ENCODE measurements around the gene DHFR.
"Not testable (repeated sequence)": the region's sequence is repeated elsewhere in the genome, so short reads cannot be mapped to it uniquely, and the experiment has no call there.

The DHFR gene

GRCh38 chr5:80588858-80589540 is 65.8 kb downstream of the DHFR start:
- H3K9ac ChIP-seq (ENCODE audit: insufficient read length, low read depth) = no peak overlapping the region
- no peak for TF ChIP-seq YY1 (IDR thresholded peaks at IDR 0.05; ENCODE audit: insufficient read depth, insufficient read length)
- no peak for TF ChIP-seq ZNF274 (IDR thresholded peaks at IDR 0.05; ENCODE audit: low read depth, low read length)
- no peak for TF ChIP-seq SUZ12 (IDR thresholded peaks at IDR 0.05; ENCODE audit: extremely low read depth, insufficient read depth, insufficient read length)
- H3K9me3 ChIP-seq (ENCODE audit: insufficient read depth, low read length) = no peaks in the 10 kb centered on the region
- H3K36me3 ChIP-seq (ENCODE audit: insufficient read depth, insufficient read length, low read length) = no peaks in the 10 kb centered on the region
- H3K4me3 ChIP-seq (ENCODE audit: insufficient read length, low read depth) = no peak overlapping the region
- H3K4me1 ChIP-seq (ENCODE audit: insufficient read depth, insufficient read length) = no peaks in the 10 kb centered on the region
- DNase-seq (ENCODE audit: low read depth, low spot score) = no peak
- H3K27me3 ChIP-seq (ENCODE audit: insufficient read depth, insufficient read length) = no peaks in the 10 kb centered on the region

- no peaks in the 10 kb centered on the region for H3K4me1 ChIP-seq (ENCODE audit: insufficient read depth, insufficient read length)
- no peak overlapping the region for H3K9ac ChIP-seq (ENCODE audit: insufficient read length, low read depth)
- no peak overlapping the region for H3K4me3 ChIP-seq (ENCODE audit: insufficient read length, low read depth)
- no peaks in the 10 kb centered on the region for H3K27me3 ChIP-seq (ENCODE audit: insufficient read depth, insufficient read length)
- TF ChIP-seq ZNF274 (IDR thresholded peaks at IDR 0.05; ENCODE audit: low read depth, low read length) = no peak
- TF ChIP-seq SUZ12 (IDR thresholded peaks at IDR 0.05; ENCODE audit: extremely low read depth, insufficient read depth, insufficient read length) = no peak
- no peak for TF ChIP-seq YY1 (IDR thresholded peaks at IDR 0.05; ENCODE audit: insufficient read depth, insufficient read length)
- DNase-seq (ENCODE audit: low read depth, low spot score) = no peak
- H3K36me3 ChIP-seq (ENCODE audit: insufficient read depth, insufficient read length, low read length) = no peaks in the 10 kb centered on the region
- no peaks in the 10 kb centered on the region for H3K9me3 ChIP-seq (ENCODE audit: insufficient read depth, low read length)
These were observed 70.0 kb downstream of the DHFR start for GRCh38 chr5:80584770-80585169.

- DNase-seq (ENCODE audit: low read depth, low spot score); H3K4me1 ChIP-seq (ENCODE audit: insufficient read depth, insufficient read length); H3K9me3 ChIP-seq (ENCODE audit: insufficient read depth, low read length); H3K4me3 ChIP-seq (ENCODE audit: insufficient read length, low read depth); H3K27me3 ChIP-seq (ENCODE audit: insufficient read depth, insufficient read length); H3K36me3 ChIP-seq (ENCODE audit: insufficient read depth, insufficient read length, low read length); H3K9ac ChIP-seq (ENCODE audit: insufficient read length, low read depth): not testable (repeated sequence)
These were observed 74.5 kb downstream of the DHFR start for GRCh38 chr5:80580291-80580690.

- no peak overlapping the region for H3K4me3 ChIP-seq (ENCODE audit: insufficient read length, low read depth)
- TF ChIP-seq YY1 (IDR thresholded peaks at IDR 0.05; ENCODE audit: insufficient read depth, insufficient read length) (no peak), SUZ12 (IDR thresholded peaks at IDR 0.05; ENCODE audit: extremely low read depth, insufficient read depth, insufficient read length) (no peak), ZNF274 (IDR thresholded peaks at IDR 0.05; ENCODE audit: low read depth, low read length) (no peak)
- DNase-seq (ENCODE audit: low read depth, low spot score) = no peak
- H3K4me1 ChIP-seq (ENCODE audit: insufficient read depth, insufficient read length) = no peaks in the 10 kb centered on the region
- no peaks in the 10 kb centered on the region for H3K36me3 ChIP-seq (ENCODE audit: insufficient read depth, insufficient read length, low read length)
- H3K27me3 ChIP-seq (ENCODE audit: insufficient read depth, insufficient read length) = no peaks in the 10 kb centered on the region
- no peak overlapping the region for H3K9ac ChIP-seq (ENCODE audit: insufficient read length, low read depth)
- no peaks in the 10 kb centered on the region for H3K9me3 ChIP-seq (ENCODE audit: insufficient read depth, low read length)
These were observed 75.7 kb downstream of the DHFR start for GRCh38 chr5:80579050-80579449.

- no peak for DNase-seq (ENCODE audit: low read depth, low spot score)
- H3K4me1 ChIP-seq (ENCODE audit: insufficient read depth, insufficient read length) = no peaks in the 10 kb centered on the region
- H3K36me3 ChIP-seq (ENCODE audit: insufficient read depth, insufficient read length, low read length) = no peaks in the 10 kb centered on the region
- peaks cover 6% of the 10 kb centered on the region for H3K27me3 ChIP-seq (ENCODE audit: insufficient read depth, insufficient read length)
- no peak for TF ChIP-seq SUZ12 (IDR thresholded peaks at IDR 0.05; ENCODE audit: extremely low read depth, insufficient read depth, insufficient read length)
- no peak for TF ChIP-seq YY1 (IDR thresholded peaks at IDR 0.05; ENCODE audit: insufficient read depth, insufficient read length)
- no peak for TF ChIP-seq ZNF274 (IDR thresholded peaks at IDR 0.05; ENCODE audit: low read depth, low read length)
- H3K9ac ChIP-seq (ENCODE audit: insufficient read length, low read depth) = no peak overlapping the region
- H3K9me3 ChIP-seq (ENCODE audit: insufficient read depth, low read length) = no peaks in the 10 kb centered on the region
- no peak overlapping the region for H3K4me3 ChIP-seq (ENCODE audit: insufficient read length, low read depth)
These were observed 77.1 kb downstream of the DHFR start for GRCh38 chr5:80577707-80578106.

GRCh38 chr5:80576383-80576782 is 78.4 kb downstream of the DHFR start:
- Histone ChIP-seq H3K9ac (ENCODE audit: insufficient read length, low read depth) (no peak overlapping the region), H3K36me3 (ENCODE audit: insufficient read depth, insufficient read length, low read length) (no peaks in the 10 kb centered on the region), H3K27me3 (ENCODE audit: insufficient read depth, insufficient read length) (peaks cover 19% of the 10 kb centered on the region), H3K4me3 (ENCODE audit: insufficient read length, low read depth) (no peak overlapping the region), H3K4me1 (ENCODE audit: insufficient read depth, insufficient read length) (no peaks in the 10 kb centered on the region), H3K9me3 (ENCODE audit: insufficient read depth, low read length) (no peaks in the 10 kb centered on the region)
- no peak for TF ChIP-seq ZNF274 (IDR thresholded peaks at IDR 0.05; ENCODE audit: low read depth, low read length)
- no peak for TF ChIP-seq SUZ12 (IDR thresholded peaks at IDR 0.05; ENCODE audit: extremely low read depth, insufficient read depth, insufficient read length)
- no peak for TF ChIP-seq YY1 (IDR thresholded peaks at IDR 0.05; ENCODE audit: insufficient read depth, insufficient read length)
- DNase-seq (ENCODE audit: low read depth, low spot score) = no peak
